Measurements from ENCODE around the gene FHDC1.

The FHDC1 gene

DNA sequence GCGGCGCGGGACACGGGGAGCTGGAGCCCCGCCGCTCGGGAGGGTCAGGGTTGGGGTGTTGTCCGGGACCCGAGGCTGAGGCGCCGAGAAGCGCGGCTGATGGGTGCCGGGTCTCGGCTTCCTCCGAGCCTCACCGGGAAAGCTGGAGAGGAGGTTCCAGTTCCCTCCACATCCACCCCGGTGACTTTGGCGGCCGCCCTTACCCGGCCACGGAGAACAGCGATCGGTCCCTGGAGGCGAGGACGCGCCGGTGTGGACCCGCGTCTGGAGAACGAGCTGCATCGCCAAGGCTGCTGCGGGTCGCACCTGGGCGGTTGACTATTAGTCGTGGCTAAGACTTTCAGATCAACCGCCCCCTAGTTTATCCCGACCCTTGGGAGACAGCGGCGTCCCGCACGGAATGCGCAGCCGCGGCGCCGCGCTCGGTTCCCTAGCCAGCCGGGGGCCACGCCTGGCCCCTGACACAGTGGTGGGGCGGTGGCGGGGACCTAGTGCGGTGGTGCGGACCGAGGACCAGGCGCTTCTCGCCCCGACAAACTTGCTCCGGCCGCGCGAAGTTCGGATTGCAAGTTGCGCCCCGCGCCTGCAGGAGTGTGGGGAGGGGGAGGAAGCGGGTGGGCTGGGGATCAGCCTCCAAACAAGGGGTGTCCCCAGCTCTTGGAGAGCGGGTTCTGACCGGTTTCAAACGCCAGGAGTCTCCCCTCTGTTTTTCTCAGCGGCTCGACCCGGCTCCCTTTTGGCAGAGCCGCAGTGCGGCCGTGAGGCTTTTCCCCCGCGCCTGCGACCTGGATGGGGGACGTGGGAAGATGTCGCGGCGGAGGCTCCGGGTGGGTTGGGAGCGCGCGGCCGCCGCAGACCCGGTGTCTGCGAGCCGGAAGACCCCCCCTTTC lies 568 bp downstream of the FHDC1 start:
- DNase-seq (ENCODE audit: low read depth): no peak

DNA sequence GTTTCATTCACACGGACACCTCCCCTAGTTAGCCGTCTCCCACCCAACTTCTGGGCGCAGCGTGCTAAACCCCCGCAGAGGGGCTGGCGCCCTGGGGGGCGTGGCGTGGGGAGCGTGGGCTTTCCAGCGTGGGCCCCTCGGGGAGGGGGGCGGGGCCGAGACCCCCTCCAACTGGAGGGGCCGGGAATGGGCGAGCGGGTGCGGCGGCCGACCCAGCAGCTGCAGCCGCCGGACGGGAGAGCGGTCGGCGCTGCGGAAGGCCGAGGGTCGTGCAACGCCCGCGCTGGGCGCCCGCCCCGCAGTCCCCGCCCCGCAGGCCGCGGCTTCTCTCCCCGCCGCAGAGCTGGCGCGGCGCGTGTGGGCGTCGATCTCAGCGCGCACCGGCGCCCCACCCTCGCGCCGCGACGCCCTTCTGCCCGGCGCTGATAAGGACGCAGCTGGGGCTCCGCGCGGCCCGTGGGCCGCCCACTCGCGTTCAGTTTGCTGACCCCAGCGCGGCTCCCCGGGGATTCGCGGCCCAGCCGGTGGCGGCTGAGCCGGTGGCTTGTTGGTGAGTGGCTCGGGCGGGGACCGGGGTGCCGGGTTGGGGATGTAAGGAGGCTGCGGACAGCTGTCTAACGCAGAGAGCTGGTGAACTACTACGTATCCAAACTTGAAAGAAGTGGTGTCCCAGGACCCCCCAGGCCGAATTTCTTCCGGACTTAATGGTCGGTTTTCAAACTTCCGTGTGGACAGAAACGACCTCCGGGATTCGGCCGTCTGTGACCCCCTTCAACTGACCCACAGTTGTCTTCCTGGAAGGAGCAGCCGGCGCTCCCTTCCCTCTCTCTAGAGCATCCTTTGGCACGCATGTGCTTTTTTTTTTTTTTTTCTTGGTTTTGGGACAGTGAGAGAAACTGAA lies 1.5 kb downstream of the FHDC1 start:
- no peak for DNase-seq (ENCODE audit: low read depth)

DNA sequence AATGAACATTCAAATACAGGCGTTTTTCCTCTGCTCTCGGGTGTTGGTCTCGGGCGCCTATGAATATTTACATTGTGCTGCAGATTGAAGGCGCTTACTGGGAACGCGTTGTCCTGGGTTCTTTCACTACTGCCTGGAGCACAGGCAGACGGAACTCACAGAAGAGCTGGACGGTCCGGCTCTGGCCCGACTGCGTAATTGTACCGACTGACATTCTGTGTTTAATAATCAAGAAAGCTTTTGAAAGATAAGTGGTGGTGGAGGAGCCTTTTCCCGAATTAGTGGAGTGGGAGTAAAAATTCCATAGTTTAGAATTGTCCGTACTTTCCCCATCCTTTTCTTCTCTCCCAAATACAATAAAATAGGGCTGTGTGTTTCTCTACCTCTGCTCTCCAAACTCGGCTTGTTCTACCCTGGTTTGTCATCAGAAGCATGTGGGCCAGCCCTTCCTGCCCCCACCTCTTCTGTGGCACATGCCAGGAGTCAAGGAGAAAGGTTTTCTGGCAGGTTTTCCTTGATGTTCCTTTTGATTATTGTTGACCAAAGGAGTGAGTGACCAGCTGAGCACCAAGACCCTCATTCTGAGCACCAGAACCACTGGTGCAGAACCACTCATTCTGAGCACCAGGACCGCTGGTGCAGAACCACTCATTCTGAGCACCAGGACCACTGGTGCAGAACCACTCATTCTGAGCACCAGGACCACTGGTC lies 2.3 kb downstream of the FHDC1 start:
- DNase-seq (ENCODE audit: low read depth): no peak

DNA sequence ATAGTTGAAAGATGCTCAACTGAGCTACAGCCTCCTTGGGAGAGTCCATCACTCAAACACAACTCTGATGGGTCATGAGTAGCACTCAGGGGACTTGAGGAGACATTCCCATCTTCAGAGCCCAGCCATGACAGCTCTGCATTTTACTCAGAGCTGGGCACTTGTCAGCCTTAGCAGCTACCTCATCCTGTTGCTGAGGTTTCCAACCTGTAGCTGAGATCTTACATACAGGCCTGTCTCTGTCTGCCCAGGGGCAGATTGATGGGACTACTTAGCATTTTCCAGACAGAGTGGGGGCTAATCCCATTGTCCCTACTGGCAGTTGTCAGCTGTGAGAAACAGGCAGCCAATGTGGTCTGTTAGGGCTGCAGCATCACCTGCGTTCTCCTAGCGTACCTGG lies 3.5 kb downstream of the FHDC1 start:
- no peak for DNase-seq (ENCODE audit: low read depth)

DNA sequence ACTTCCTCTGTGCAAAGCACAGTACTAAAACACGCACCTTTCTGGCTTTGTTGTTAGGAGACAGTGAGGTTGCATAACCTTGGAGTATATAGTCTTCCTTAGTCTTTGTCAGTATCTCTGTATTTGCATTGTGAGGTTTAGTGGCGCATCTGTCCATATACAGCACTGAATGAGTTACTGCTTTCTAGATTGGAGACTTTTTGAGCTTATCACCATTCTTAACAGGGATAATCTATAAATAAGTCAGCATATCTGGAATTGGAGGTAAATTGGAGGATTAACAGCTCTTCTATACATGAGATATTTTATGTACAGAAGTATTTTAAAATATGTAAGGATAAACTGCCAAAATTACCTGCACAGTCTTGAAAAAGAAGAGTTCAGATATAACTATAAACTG lies 4.3 kb downstream of the FHDC1 start:
- DNase-seq (ENCODE audit: low read depth): no peak

DNA sequence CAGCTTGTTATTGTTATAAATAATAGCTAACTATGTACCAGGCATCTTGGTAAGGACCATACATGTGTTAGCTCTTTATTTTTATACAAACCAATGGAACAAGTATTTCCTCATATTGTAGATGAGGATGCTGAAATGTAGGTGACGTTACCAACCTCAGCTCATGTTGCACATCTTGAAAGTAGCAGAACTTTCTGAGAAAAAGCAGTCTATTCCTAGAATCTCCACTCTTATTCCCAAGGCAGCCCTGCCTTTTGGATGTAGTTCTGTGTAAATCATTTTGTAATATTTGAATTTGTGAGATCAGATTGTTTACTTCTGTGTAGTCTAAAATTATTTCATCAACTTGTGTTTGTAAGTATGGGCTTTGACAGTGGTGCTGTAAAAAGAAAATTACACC lies 5.3 kb downstream of the FHDC1 start:
- no peak for DNase-seq (ENCODE audit: low read depth)

GRCh38 chr4:152942346-152942745 lies 6.2 kb downstream of the FHDC1 start:
- no peak for DNase-seq (ENCODE audit: low read depth)

- no peak for DNase-seq (ENCODE audit: low read depth)
Observed at GRCh38 chr4:152943672-152944071, 7.5 kb downstream of the FHDC1 start.

GRCh38 chr4:152944666-152945320 lies 8.7 kb downstream of the FHDC1 start:
- no peak for DNase-seq (ENCODE audit: low read depth)

DNA sequence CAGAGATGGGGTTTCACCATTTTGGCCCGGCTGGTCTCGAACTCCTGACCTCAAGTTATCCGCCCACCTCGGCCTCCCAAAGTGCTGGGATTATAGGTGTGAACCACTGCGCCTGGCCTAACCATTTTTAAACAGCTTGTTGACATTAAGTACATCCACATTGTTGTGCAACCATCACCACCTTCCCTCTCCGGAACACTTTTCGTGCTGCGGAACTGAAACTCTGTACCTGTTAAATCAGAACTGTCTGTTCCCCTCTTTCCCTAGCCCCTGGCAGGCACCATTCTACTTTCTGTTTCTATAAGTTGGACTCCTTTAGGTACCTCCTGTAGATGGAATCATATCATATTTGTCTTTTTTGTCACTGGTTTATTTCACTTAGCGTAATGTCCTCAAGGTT lies 9.5 kb downstream of the FHDC1 start:
- DNase-seq (ENCODE audit: low read depth): no peak

DNA sequence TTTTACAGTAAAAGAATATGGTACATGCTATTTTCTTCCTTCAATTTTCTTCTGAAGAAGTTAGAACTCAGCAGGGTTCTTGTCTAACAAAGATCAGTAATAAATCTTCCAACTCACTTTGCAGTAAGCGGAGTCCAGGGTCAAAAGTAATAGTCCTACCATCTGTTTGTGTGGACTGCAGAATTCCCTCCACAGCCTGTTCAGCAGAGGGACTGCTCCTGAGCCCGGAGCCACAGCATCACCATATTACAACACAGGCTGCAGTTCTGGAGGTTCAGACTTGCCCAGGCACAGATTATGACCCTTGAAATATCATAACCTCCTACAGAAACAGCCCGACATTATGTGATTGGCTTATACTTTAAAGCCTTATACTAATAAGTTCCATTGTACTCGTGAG lies 10.3 kb downstream of the FHDC1 start:
- DNase-seq (ENCODE audit: low read depth): no peak

GRCh38 chr4:152947311-152947710 lies 11.2 kb downstream of the FHDC1 start:
- DNase-seq (ENCODE audit: low read depth): no peak

- no peak for DNase-seq (ENCODE audit: low read depth)
Observed at GRCh38 chr4:152949930-152950329, 13.8 kb downstream of the FHDC1 start.

DNA sequence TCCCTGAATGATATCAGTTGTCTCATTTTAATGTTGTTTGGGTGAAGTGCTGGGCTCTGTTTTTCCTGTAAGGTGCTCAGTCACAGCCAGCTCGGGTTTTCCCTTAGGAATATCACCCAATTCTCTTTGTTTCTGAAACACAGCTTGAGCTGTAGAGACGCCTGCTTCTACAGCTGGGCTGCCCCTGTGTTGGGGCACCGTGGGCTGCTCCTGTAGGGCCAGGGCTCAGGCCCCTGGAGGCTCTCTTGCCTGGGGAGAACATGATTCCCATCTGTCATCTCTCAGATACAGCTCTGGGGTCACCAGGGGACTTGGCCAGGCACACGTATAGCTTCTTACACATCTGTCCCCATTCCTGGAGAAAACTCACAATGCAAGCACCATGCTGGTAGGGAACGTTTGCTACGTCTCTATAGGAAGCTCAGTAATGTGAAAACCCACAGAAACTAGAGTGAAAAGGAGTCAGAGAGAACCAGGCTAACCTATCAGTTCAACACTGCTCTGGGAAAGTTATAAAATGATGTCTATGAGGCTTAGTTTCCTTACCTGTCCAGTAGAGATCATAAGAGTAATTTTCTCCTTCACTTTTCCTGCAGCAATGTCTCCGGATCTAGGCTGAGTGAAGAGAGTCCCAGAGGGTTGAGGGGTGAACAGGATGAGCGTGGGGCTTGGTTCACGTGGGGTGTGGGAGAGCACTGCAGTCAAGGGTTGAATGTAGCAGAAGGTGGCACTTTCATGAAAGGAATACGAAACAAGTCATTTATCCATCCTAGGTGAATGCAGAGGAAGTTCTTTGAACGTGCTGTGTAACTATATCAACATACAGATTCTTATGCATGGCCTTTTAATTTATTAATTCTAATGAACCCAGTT lies 14.5 kb downstream of the FHDC1 start:
- DNase-seq (ENCODE audit: low read depth): no peak

GRCh38 chr4:152951348-152951747 lies 15.2 kb downstream of the FHDC1 start:
- DNase-seq (ENCODE audit: low read depth): no peak

DNA sequence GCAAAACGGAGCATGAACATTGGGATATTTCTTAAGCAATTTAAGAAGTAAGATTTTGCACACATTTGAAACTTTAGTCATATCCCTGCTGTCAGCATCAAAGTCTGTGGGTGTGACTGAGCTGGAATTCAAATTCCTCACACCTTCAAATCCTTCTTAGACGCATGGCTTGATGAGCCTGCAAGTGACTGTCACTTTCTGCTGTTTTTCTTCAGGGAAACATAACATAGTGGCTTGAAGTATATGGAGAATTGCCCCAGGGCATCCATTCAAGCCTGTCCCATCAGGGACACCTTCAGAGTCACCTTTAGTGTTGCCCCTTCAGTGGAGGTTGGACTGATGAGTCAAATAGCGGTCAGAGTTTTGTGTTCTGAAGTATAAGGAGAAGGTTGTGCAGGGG lies 17.4 kb downstream of the FHDC1 start:
- no peak for DNase-seq (ENCODE audit: low read depth)

- DNase-seq (ENCODE audit: low read depth): no peak
Observed at GRCh38 chr4:152954741-152955140, 18.6 kb downstream of the FHDC1 start.

GRCh38 chr4:152956147-152956546 lies 20.0 kb downstream of the FHDC1 start:
- DNase-seq (ENCODE audit: low read depth): no peak

DNA sequence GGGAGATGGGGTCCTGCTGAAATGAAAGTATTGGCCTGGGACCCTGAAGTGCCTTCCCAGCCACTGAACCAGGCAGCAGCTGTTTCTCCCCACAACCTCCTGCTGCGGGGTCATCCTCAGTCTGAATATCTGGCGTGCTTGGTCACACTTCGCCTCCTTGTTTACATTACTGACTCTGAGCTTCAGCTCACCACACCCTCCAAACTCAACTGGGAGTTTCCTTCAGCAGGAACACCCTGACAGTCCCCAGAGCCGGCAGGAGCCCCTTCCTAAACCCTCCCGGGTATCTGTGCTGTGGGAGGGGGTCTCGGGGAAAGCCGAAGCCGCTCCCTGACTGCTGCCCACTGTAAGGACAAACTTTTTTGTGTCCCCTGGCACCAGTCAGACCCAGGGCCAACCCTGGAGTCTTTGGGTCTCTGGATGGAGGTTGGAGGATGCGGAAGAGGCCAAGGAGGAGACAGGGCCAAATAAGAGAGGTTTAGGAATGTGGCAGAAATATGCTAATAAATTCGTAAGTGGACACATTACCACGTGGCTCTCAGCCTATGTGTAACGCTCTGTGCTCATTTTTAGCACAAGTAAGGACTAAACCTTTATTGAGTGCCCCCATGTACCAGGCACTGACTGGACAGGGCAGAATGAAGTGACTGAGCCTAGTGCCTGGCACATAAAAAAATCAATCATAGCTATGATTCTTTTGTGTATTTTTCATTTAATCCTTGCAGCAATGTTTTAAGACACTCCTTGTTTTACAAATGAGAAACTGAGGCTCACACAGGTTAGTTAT lies 20.7 kb downstream of the FHDC1 start:
- no peak for DNase-seq (ENCODE audit: low read depth)
